ENCODE results near the gene ABCC8.

The ABCC8 gene

GRCh38 chr11:17476317-17477083 lies at the start of gene ABCC8:
TSS of gene ABCC8 (minus strand) at chr11:17476845. CDS start at chr11:17476776, 69 bp downstream.
- no peak for DNase-seq (ENCODE audit: low read depth in 2 of 2)

- DNase-seq (ENCODE audit: low read depth in 2 of 2), result no peak
Observed at GRCh38 chr11:17526326-17526725, 49.7 kb upstream of the ABCC8 start.

- no peak for DNase-seq (ENCODE audit: low read depth in 2 of 2)
Observed at GRCh38 chr11:17525570-17525969, 48.9 kb upstream of the ABCC8 start.

GRCh38 chr11:17524221-17524620 lies 47.6 kb upstream of the ABCC8 start:
- DNase-seq (ENCODE audit: low read depth in 2 of 2), result no peak

GRCh38 chr11:17522655-17523054 lies 46.0 kb upstream of the ABCC8 start:
- no peak for DNase-seq (ENCODE audit: low read depth in 2 of 2)

- no peak for DNase-seq (ENCODE audit: low read depth in 2 of 2)
Observed at GRCh38 chr11:17521106-17521900, 44.7 kb upstream of the ABCC8 start.

- no peak for DNase-seq (ENCODE audit: low read depth in 2 of 2)
Observed at GRCh38 chr11:17519061-17519885, 42.6 kb upstream of the ABCC8 start.

GRCh38 chr11:17518366-17518765 lies 41.7 kb upstream of the ABCC8 start:
- no peak for DNase-seq (ENCODE audit: low read depth in 2 of 2)

GRCh38 chr11:17517186-17517585 lies 40.5 kb upstream of the ABCC8 start:
- no peak for DNase-seq (ENCODE audit: low read depth in 2 of 2)

GRCh38 chr11:17516551-17517150 lies 40.0 kb upstream of the ABCC8 start:
- no peak for DNase-seq (ENCODE audit: low read depth in 2 of 2)

GRCh38 chr11:17515443-17516176 lies 39.0 kb upstream of the ABCC8 start:
- DNase-seq (ENCODE audit: low read depth in 2 of 2), result no peak

- DNase-seq (ENCODE audit: low read depth in 2 of 2), result no peak
Observed at GRCh38 chr11:17514476-17514875, 37.8 kb upstream of the ABCC8 start.

- no peak for DNase-seq (ENCODE audit: low read depth in 2 of 2)
Observed at GRCh38 chr11:17513853-17514252, 37.2 kb upstream of the ABCC8 start.

GRCh38 chr11:17512101-17512500 lies 35.5 kb upstream of the ABCC8 start:
- no peak for DNase-seq (ENCODE audit: low read depth in 2 of 2)

GRCh38 chr11:17511571-17511970 lies 34.9 kb upstream of the ABCC8 start:
- no peak for DNase-seq (ENCODE audit: low read depth in 2 of 2)

- no peak for DNase-seq (ENCODE audit: low read depth in 2 of 2)
Observed at GRCh38 chr11:17510507-17511206, 34.0 kb upstream of the ABCC8 start.

- no peak for DNase-seq (ENCODE audit: low read depth in 2 of 2)
Observed at GRCh38 chr11:17508791-17509190, 32.1 kb upstream of the ABCC8 start.

- no peak for DNase-seq (ENCODE audit: low read depth in 2 of 2)
Observed at GRCh38 chr11:17508306-17508705, 31.7 kb upstream of the ABCC8 start.

- no peak for DNase-seq (ENCODE audit: low read depth in 2 of 2)
Observed at GRCh38 chr11:17507773-17508172, 31.1 kb upstream of the ABCC8 start.

- DNase-seq (ENCODE audit: low read depth in 2 of 2), result no peak
Observed at GRCh38 chr11:17506942-17507341, 30.3 kb upstream of the ABCC8 start.

Data from stimulated activated CD8-positive, alpha-beta memory T cell treated with anti-CD3 and anti-CD28 coated beads, Interleukin-15, amount 100 ng/mL, for 4 hours (primary cell).